ENCODE data around the gene ENDOU. TPM values are rescaled to one million over a fixed set of nuclear protein-coding genes. Genes with fewer than 3 reads are reported as not detected.

Gene ENDOU
- total RNA-seq, 1 donor from 2014 or later: 0.09 TPM

- DNase-seq: no peak
- intact Hi-C loops (cut with micrococcal nuclease): loop anchor here (1.0 kb wide), 2 partner anchors 24 to 51 kb away; no protein-coding TSS in a partner anchor
- H3K27ac Mint-ChIP-seq: no peak overlapping the region
- H3K36me3 Mint-ChIP-seq (ENCODE audit: low read depth): no peaks in the 10 kb centered on the region
- H3K9me3 Mint-ChIP-seq: no peaks in the 10 kb centered on the region
- H3K4me1 Mint-ChIP-seq: peaks cover 15% of the 10 kb centered on the region
- H3K4me3 Mint-ChIP-seq: no peak overlapping the region
- H3K27me3 Mint-ChIP-seq: peaks cover 11% of the 10 kb centered on the region
Measured at GRCh38 chr12:47766502-47767215, 41.4 kb upstream of the ENDOU start.

- H3K36me3 Mint-ChIP-seq (ENCODE audit: low read depth): no peaks in the 10 kb centered on the region
- no peaks in the 10 kb centered on the region for H3K9me3 Mint-ChIP-seq
- intact Hi-C loops (cut with micrococcal nuclease): no loop called here
- H3K27ac Mint-ChIP-seq: no peak overlapping the region
- peaks cover 10% of the 10 kb centered on the region for H3K27me3 Mint-ChIP-seq
- H3K4me3 Mint-ChIP-seq: no peak overlapping the region
- H3K4me1 Mint-ChIP-seq: peaks cover 28% of the 10 kb centered on the region
- no peak for DNase-seq
Measured at GRCh38 chr12:47763481-47764346, 38.4 kb upstream of the ENDOU start.

DNA sequence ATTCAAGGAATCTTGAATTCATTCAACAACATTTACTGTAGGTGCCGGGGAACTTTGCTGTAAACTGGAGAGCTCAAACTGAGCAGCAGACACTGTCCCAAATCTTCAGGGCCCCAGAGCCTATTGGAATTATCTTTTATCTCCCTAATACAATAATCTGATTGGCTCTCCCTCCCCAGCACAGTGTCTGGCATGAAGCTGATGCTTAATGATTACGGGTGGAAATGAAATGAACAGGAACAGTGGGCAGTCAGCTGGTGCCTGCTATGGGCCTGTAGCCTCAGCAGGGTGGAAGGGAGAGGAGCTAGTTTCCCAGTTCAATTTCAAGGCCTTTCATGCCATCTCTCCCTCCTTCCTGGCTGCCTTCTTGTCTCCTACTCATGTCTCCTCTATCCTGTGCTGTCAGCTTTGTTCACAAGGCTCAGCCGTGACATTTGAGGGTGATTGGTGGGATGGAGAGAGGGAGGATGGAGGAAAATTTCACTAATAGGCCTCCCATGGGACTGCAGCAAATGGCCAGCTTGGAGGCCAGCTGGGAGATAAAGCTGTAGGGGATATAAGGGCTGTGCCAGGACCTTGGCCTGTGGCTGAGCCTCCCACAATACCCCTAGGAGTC lies 37.7 kb upstream of the ENDOU start:
- peaks cover 10% of the 10 kb centered on the region for H3K27me3 Mint-ChIP-seq
- H3K27ac Mint-ChIP-seq: no peak overlapping the region
- peaks cover 31% of the 10 kb centered on the region for H3K4me1 Mint-ChIP-seq
- no peak for DNase-seq
- no peaks in the 10 kb centered on the region for H3K9me3 Mint-ChIP-seq
- intact Hi-C loops (cut with micrococcal nuclease): no loop called here
- no peaks in the 10 kb centered on the region for H3K36me3 Mint-ChIP-seq (ENCODE audit: low read depth)
- no peak overlapping the region for H3K4me3 Mint-ChIP-seq

- Mint-ChIP-seq H3K4me1 (peaks cover 59% of the 10 kb centered on the region), H3K9me3 (no peaks in the 10 kb centered on the region), H3K27ac (peak within 1 kb of the TSS; percentile 60), H3K4me3 (peak within 1 kb of the TSS; percentile 82), H3K27me3 (peaks cover 2% of the 10 kb centered on the region), H3K36me3 (ENCODE audit: low read depth) (no peaks in the 10 kb centered on the region)
- peak; percentile 91 for DNase-seq
- intact Hi-C loops (cut with micrococcal nuclease): loop anchor here (2.0 to 5.0 kb wide), 3 partner anchors 16 to 1492 kb away; partner anchors contain the start of gene SLC38A1
Measured at GRCh38 chr12:47758834-47759690, 33.8 kb upstream of the ENDOU start, which contains the start of gene RAPGEF3. Gene RAPGEF3, minus strand, starts transcription at chr12:47758880. Its CDS starts 324 bp downstream, at chr12:47758556.

DNA sequence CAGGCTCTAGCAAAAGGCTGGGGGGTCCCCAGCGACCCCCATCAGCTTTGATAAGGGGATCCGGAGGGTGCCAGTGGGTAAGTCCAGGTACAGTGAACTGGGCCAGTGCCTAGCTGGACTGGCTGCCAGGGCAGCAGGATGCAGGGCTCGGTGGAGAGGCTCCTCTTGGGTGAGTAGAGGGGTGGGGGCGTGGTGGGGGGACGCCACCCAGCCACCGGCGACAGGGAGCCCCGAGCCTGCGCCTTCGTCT lies 33.2 kb upstream of the ENDOU start:
- Mint-ChIP-seq H3K4me3 (peak overlapping the region; percentile 68), H3K27me3 (peaks cover 2% of the 10 kb centered on the region), H3K9me3 (no peaks in the 10 kb centered on the region), H3K27ac (no peak overlapping the region), H3K36me3 (ENCODE audit: low read depth) (no peaks in the 10 kb centered on the region), H3K4me1 (peaks cover 59% of the 10 kb centered on the region)
- DNase-seq: no peak
- intact Hi-C loops (cut with micrococcal nuclease): loop anchor here (2.0 to 5.0 kb wide), 3 partner anchors 16 to 1491 kb away; partner anchors contain the start of gene SLC38A1

- Mint-ChIP-seq H3K9me3 (no peaks in the 10 kb centered on the region), H3K4me3 (peak overlapping the region; percentile 68), H3K27ac (peak overlapping the region; percentile 41), H3K36me3 (ENCODE audit: low read depth) (no peaks in the 10 kb centered on the region), H3K4me1 (peaks cover 58% of the 10 kb centered on the region), H3K27me3 (peaks cover 2% of the 10 kb centered on the region)
- DNase-seq: no peak
- intact Hi-C loops (cut with micrococcal nuclease): loop anchor here (2.0 to 5.0 kb wide), 3 partner anchors 15 to 1491 kb away; partner anchors contain the start of gene SLC38A1
Measured at GRCh38 chr12:47757840-47758583, 32.7 kb upstream of the ENDOU start.

DNA sequence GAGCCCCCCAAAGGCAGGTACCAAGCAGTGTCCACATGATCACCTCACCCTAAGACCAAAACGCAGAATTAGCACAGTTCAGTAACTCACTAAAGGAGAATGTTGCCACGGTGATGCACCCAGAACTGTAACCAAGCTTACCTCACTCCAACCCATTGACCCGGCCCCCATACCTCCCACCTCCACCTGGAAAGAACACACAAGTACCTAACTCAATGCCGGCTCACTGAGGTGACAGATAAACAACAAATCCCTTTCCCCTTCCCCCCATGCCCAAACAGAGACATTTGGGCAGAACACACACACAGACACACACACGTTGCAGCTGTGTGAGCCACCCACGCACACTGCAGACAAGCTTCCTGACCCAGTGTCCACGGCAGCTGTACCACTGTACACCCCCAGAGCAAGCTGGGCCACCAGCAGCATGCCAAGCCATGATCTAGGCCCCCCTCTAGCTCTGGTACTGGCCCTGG lies 32.1 kb upstream of the ENDOU start:
- Mint-ChIP-seq H3K27ac (peak overlapping the region; percentile 11), H3K9me3 (no peaks in the 10 kb centered on the region), H3K4me1 (peaks cover 58% of the 10 kb centered on the region), H3K36me3 (ENCODE audit: low read depth) (no peaks in the 10 kb centered on the region), H3K27me3 (peaks cover 2% of the 10 kb centered on the region), H3K4me3 (peak overlapping the region; percentile 51)
- intact Hi-C loops (cut with micrococcal nuclease): loop anchor here (5.0 kb wide), 1 partner anchor 1490 kb away; the partner anchor contains the start of gene SLC38A1
- no peak for DNase-seq

GRCh38 chr12:47755655-47756562 lies 30.6 kb upstream of the ENDOU start:
- Mint-ChIP-seq H3K9me3 (no peaks in the 10 kb centered on the region), H3K36me3 (ENCODE audit: low read depth) (no peaks in the 10 kb centered on the region), H3K27ac (peak overlapping the region; percentile 45), H3K27me3 (peaks cover 2% of the 10 kb centered on the region), H3K4me3 (peak overlapping the region; percentile 25), H3K4me1 (peaks cover 51% of the 10 kb centered on the region)
- intact Hi-C loops (cut with micrococcal nuclease): loop anchor here (1.0 to 5.0 kb wide), 2 partner anchors 50 to 1489 kb away; partner anchors contain the start of genes RPAP3 and SLC38A1
- peak; percentile 75 for DNase-seq

DNA sequence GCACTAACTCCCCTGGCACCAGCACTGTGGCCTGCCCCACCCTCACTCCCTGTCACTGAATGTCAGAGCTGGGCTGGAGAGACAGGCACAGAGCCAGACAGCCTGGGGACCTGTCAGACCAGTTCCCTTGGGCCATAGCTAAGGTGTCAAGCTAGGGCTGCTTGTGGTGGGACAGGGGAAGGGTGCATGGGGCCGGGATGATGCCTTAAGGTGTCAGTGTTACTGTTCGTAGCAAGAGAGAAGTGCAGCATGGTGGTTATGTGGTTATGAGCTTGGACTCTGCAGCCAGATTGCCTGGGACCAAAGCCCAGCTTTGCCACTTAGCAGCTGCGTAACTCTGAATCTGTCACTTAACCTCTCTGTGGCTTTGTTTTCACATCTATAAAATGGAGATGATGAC lies 29.6 kb upstream of the ENDOU start:
- no peaks in the 10 kb centered on the region for H3K9me3 Mint-ChIP-seq
- H3K27ac Mint-ChIP-seq: no peak overlapping the region
- no peak for DNase-seq
- intact Hi-C loops (cut with micrococcal nuclease): loop anchor here (1.0 to 5.0 kb wide), 2 partner anchors 49 to 1488 kb away; partner anchors contain the start of genes RPAP3 and SLC38A1
- H3K4me1 Mint-ChIP-seq: peaks cover 46% of the 10 kb centered on the region
- H3K27me3 Mint-ChIP-seq: no peaks in the 10 kb centered on the region
- no peaks in the 10 kb centered on the region for H3K36me3 Mint-ChIP-seq (ENCODE audit: low read depth)
- peak overlapping the region; percentile 25 for H3K4me3 Mint-ChIP-seq

- H3K9me3 Mint-ChIP-seq: no peaks in the 10 kb centered on the region
- H3K27ac Mint-ChIP-seq: peak overlapping the region; percentile 11
- DNase-seq: no peak
- H3K4me3 Mint-ChIP-seq: no peak overlapping the region
- H3K27me3 Mint-ChIP-seq: no peaks in the 10 kb centered on the region
- H3K4me1 Mint-ChIP-seq: peaks cover 42% of the 10 kb centered on the region
- no peaks in the 10 kb centered on the region for H3K36me3 Mint-ChIP-seq (ENCODE audit: low read depth)
- intact Hi-C loops (cut with micrococcal nuclease): no loop called here
Measured at GRCh38 chr12:47754126-47754525, 28.8 kb upstream of the ENDOU start.

DNA sequence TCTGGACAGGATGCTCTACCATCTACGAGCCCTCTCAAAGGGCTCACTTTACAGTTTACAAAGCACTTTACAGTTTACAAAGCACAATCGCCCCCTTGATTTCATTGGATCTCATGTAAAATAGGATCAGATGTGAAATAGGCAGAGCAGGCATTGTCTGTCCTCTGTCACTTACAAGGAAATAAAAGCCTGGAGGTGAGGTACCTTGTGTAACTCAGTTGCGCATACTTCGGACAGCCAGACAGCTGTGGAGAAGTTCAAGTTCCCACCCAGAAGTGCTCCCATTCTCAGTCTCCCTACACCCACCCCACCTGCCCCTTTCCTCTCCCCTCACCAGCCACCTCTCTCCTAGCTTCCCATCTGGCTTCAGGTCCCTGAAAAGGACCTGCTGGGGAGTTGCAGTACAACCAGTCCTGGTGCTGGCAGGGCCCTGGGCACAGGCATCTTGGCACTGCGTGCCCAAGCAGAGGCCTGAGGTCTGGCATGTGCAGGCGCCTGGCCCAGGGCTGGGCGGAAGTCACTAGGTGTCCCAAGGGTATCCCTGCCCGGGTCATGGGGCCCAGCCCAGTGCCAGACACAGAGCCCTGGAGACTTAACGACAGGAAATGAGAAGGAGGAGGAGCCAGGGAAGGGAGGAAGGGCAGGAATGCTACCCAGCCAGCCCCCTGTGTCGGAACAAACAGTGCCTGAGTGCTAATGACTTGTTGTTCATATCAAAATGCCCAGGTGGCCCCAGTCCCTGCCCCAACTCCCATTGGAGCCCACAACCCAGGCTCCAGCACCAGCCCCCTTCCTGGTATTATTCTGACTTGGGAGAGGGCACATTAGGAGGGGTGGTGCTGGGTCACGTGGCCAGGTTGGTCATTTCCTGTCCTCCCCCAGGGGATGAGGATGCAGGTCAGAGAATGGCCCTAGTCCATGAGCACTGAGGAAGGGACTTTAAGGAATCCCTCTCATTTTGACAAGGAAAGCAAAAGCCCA lies 28.0 kb upstream of the ENDOU start:
- H3K4me1 Mint-ChIP-seq: peaks cover 40% of the 10 kb centered on the region
- H3K27ac Mint-ChIP-seq: no peak overlapping the region
- no peaks in the 10 kb centered on the region for H3K9me3 Mint-ChIP-seq
- no peaks in the 10 kb centered on the region for H3K36me3 Mint-ChIP-seq (ENCODE audit: low read depth)
- H3K4me3 Mint-ChIP-seq: no peak overlapping the region
- intact Hi-C loops (cut with micrococcal nuclease): no loop called here
- H3K27me3 Mint-ChIP-seq: peaks cover 3% of the 10 kb centered on the region
- no peak for DNase-seq

Data from activated CD4-positive, alpha-beta T cell treated with anti-CD3 and anti-CD28 coated beads, Interleukin-2, amount 10 ng/mL, durations not matched to agents 24 days and 14 days (primary cell).